ENCODE results near the gene GIT1. TPM values are rescaled to one million over a fixed set of nuclear protein-coding genes. Genes with fewer than 3 reads are reported as not detected.

The GIT1 gene
- total and polyA plus RNA-seq, 2 of the 13 experiments (the other 11 are each of a cell fraction or from before 2014, with no cell fraction given), result 14.2 to 30.8 TPM

GRCh38 chr17:29591146-29591736 lies 1.8 kb upstream of the GIT1 start (continued):
- TF ChIP-seq ZBTB38 (CRISPR knock-in tag; IDR thresholded peaks at IDR 0.05) (no peak), IKZF1 (IDR thresholded peaks at IDR 0.05) (no peak), ZSCAN31 (CRISPR knock-in tag; IDR thresholded peaks at IDR 0.05; ENCODE audit: low read depth) (0 out of 2 replicates have a peak, but pooled peaks have one; percentile 41), ARNTL (CRISPR knock-in tag; IDR thresholded peaks at IDR 0.05) (no peak), TAF1 (CRISPR knock-in tag; IDR thresholded peaks at IDR 0.05) (no peak; the same call in 1 of the 2 replicates), SETDB1 (CRISPR knock-in tag; IDR thresholded peaks at IDR 0.05; ENCODE audit: borderline replicate concordance) (no peak), KIAA2018 (CRISPR knock-in tag; IDR thresholded peaks at IDR 0.05; ENCODE audit: borderline replicate concordance) (no peak)
- TF ChIP-seq, protein P1, sequence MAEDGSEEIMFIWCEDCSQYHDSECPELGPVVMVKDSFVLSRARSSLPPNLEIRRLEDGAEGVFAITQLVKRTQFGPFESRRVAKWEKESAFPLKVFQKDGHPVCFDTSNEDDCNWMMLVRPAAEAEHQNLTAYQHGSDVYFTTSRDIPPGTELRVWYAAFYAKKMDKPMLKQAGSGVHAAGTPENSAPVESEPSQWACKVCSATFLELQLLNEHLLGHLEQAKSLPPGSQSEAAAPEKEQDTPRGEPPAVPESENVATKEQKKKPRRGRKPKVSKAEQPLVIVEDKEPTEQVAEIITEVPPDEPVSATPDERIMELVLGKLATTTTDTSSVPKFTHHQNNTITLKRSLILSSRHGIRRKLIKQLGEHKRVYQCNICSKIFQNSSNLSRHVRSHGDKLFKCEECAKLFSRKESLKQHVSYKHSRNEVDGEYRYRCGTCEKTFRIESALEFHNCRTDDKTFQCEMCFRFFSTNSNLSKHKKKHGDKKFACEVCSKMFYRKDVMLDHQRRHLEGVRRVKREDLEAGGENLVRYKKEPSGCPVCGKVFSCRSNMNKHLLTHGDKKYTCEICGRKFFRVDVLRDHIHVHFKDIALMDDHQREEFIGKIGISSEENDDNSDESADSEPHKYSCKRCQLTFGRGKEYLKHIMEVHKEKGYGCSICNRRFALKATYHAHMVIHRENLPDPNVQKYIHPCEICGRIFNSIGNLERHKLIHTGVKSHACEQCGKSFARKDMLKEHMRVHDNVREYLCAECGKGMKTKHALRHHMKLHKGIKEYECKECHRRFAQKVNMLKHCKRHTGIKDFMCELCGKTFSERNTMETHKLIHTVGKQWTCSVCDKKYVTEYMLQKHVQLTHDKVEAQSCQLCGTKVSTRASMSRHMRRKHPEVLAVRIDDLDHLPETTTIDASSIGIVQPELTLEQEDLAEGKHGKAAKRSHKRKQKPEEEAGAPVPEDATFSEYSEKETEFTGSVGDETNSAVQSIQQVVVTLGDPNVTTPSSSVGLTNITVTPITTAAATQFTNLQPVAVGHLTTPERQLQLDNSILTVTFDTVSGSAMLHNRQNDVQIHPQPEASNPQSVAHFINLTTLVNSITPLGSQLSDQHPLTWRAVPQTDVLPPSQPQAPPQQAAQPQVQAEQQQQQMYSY (CRISPR knock-in tag; IDR thresholded peaks at IDR 0.05), result no peak
- TF ChIP-seq, protein P2, sequence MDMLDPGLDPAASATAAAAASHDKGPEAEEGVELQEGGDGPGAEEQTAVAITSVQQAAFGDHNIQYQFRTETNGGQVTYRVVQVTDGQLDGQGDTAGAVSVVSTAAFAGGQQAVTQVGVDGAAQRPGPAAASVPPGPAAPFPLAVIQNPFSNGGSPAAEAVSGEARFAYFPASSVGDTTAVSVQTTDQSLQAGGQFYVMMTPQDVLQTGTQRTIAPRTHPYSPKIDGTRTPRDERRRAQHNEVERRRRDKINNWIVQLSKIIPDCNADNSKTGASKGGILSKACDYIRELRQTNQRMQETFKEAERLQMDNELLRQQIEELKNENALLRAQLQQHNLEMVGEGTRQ (IDR thresholded peaks at IDR 0.05; ENCODE audit: low read depth, low read length), result no peak
- TF ChIP-seq, protein P2 (CRISPR knock-in tag; IDR thresholded peaks at IDR 0.05; ENCODE audit: borderline replicate concordance), result no peak
- TF ChIP-seq, protein P3, sequence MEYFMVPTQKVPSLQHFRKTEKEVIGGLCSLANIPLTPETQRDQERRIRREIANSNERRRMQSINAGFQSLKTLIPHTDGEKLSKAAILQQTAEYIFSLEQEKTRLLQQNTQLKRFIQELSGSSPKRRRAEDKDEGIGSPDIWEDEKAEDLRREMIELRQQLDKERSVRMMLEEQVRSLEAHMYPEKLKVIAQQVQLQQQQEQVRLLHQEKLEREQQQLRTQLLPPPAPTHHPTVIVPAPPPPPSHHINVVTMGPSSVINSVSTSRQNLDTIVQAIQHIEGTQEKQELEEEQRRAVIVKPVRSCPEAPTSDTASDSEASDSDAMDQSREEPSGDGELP (IDR thresholded peaks at IDR 0.05; ENCODE audit: borderline replicate concordance, low read depth), result no peak
- TF ChIP-seq, protein P4, sequence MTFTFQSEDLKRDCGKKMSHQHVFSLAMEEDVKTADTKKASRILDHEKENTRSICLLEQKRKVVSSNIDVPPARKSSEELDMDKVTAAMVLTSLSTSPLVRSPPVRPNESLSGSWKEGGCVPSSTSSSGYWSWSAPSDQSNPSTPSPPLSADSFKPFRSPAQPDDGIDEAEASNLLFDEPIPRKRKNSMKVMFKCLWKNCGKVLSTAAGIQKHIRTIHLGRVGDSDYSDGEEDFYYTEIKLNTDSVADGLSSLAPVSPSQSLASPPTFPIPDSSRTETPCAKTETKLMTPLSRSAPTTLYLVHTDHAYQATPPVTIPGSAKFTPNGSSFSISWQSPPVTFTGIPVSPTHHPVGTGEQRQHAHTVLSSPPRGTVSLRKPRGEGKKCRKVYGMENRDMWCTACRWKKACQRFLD (CRISPR knock-in tag; IDR thresholded peaks at IDR 0.05; ENCODE audit: borderline replicate concordance), result no peak; the same call in 1 of the 2 replicates
